ENCODE data around the gene CCDC73. TPM values are rescaled to one million over a fixed set of nuclear protein-coding genes. Genes with fewer than 3 reads are reported as not detected.
"Not testable (repeated sequence)": the region's sequence is repeated elsewhere in the genome, so short reads cannot be mapped to it uniquely, and the experiment has no call there.

CCDC73 gene
- total and polyA plus RNA-seq, 4 donors, result not detected

DNA sequence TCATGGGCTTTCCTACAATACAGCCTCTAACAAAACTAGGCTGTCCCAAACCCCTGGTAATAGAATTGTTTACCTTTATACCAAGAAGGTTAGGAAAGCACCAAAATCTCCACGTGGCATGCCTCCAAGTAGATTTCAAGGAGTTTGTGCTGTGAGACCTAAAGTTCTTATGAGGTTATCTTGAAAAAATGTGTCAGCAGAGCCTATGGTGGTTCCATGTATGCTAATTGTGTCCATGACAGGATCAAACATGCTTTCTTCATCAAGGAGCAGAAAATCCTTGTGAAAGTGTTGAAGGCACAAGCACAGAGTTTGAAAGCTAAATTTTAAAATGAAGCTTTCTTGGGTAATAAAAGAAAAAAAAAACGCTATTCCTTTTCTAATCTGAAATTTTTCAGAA lies 36.2 kb downstream of the CCDC73 start:
- no peak for DNase-seq
- intact Hi-C loops (cut with DNase I), result no loop called here
- 52 to 57% methylated on average over 2 of the region's 2 CpGs for WGBS, 2 donors
- Histone ChIP-seq H3K27me3 (ENCODE audit: control insufficient read depth in 1 of 2, insufficient read depth in 2 of 2, low read length in 1 of 2) (no peaks in the 10 kb centered on the region), H3K4me1 (ENCODE audit: control insufficient read depth in 1 of 2, insufficient read depth in 2 of 2, low read length in 2 of 2) (no peaks in the 10 kb centered on the region), H3K27ac (ENCODE audit: low read depth in 1 of 2, low read length in 2 of 2) (no peak overlapping the region), H3K4me3 (ENCODE audit: low read length in 2 of 2) (no peak overlapping the region), H3K36me3 (ENCODE audit: control insufficient read depth in 1 of 2, insufficient read depth in 2 of 2, low read length in 1 of 2) (no peaks in the 10 kb centered on the region), H3K9me3 (ENCODE audit: control insufficient read depth, low read length) (peaks cover 3% of the 10 kb centered on the region)
- ATAC-seq (ENCODE audit: low FRiP score), result no peak

DNA sequence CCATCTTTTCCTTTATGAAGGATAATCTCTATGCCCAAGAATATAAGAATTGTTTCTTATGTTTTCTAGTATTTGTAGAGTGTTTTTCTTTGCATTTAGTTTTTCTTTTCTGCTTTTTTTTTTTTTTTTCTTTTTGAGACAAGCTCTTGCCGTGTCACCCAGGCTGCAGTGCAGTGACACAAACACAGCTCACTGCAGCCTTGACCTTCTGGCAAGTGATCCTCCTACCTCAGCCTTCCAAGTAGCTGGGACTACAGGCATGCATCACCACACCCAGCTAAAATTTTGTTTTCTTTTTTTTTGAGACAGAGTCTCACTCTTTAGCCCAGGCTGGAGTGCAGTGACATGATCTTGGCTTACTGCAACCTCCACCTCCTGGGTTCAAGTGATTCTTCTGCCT lies 41.3 kb downstream of the CCDC73 start:
- intact Hi-C loops (cut with DNase I); H3K4me3 ChIP-seq (ENCODE audit: low read length in 2 of 2); H3K4me1 ChIP-seq (ENCODE audit: control insufficient read depth in 1 of 2, insufficient read depth in 2 of 2, low read length in 2 of 2); H3K27ac ChIP-seq (ENCODE audit: low read depth in 1 of 2, low read length in 2 of 2); H3K36me3 ChIP-seq (ENCODE audit: control insufficient read depth in 1 of 2, insufficient read depth in 2 of 2, low read length in 1 of 2); ATAC-seq (ENCODE audit: low FRiP score); DNase-seq; H3K27me3 ChIP-seq (ENCODE audit: control insufficient read depth in 1 of 2, insufficient read depth in 2 of 2, low read length in 1 of 2); H3K9me3 ChIP-seq (ENCODE audit: control insufficient read depth, low read length): not testable (repeated sequence)
- 53 to 78% methylated on average over 1 of the region's 1 CpG for WGBS, 2 donors

DNA sequence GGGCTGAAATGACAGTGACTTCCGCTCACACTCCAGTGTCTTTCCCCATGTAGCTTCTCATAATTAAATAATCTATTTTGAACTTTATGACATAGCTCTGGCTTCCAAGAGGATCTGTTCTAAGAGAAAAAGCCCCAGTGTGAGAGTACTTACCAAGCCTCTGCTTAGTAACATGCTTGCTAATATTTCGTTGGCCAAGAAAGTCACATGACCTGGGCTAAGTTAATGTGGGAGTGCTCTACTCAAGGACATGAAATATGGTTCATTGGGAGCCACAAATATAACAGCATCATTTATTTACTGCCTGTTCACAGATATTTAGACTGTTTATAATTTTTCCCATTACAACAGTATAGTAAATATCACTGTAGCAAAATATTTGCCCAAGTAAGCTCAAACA lies 42.5 kb downstream of the CCDC73 start:
- Histone ChIP-seq H3K27me3 (ENCODE audit: control insufficient read depth in 1 of 2, insufficient read depth in 2 of 2, low read length in 1 of 2) (no peaks in the 10 kb centered on the region), H3K9me3 (ENCODE audit: control insufficient read depth, low read length) (peaks cover 12% of the 10 kb centered on the region), H3K4me1 (ENCODE audit: control insufficient read depth in 1 of 2, insufficient read depth in 2 of 2, low read length in 2 of 2) (no peaks in the 10 kb centered on the region), H3K27ac (ENCODE audit: low read depth in 1 of 2, low read length in 2 of 2) (no peak overlapping the region), H3K4me3 (ENCODE audit: low read length in 2 of 2) (no peak overlapping the region), H3K36me3 (ENCODE audit: control insufficient read depth in 1 of 2, insufficient read depth in 2 of 2, low read length in 1 of 2) (no peaks in the 10 kb centered on the region)
- 90 to 91% methylated on average over 2 of the region's 2 CpGs for WGBS, 2 donors
- intact Hi-C loops (cut with DNase I), result no loop called here
- ATAC-seq (ENCODE audit: low FRiP score), result no peak
- DNase-seq, result no peak

DNA sequence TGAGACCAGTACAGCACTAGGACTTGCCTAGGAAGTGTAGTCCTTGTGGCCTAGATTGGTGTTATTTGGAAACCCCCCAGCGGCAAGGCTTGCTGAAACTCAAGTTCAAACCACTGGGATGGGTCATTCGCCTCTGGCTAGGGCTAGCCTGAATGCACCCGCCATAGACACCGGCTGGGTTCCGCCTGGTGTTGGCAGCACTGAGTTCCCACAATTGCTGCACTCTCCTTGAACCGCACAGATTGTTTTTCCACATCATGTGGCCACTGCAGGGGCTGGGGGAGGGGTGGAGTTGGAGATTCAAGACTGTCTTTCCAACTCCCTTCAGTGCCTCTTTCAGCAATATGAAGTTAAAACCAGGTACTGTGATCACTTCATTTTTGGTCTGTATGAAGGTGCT lies 43.1 kb downstream of the CCDC73 start:
- ATAC-seq (ENCODE audit: low FRiP score), result no peak
- WGBS, 2 donors, result 79% methylated on average over 6 of the region's 6 CpGs
- intact Hi-C loops (cut with DNase I), result no loop called here
- Histone ChIP-seq H3K9me3 (ENCODE audit: control insufficient read depth, low read length) (peaks cover 12% of the 10 kb centered on the region), H3K27ac (ENCODE audit: low read depth in 1 of 2, low read length in 2 of 2) (no peak overlapping the region), H3K27me3 (ENCODE audit: control insufficient read depth in 1 of 2, insufficient read depth in 2 of 2, low read length in 1 of 2) (no peaks in the 10 kb centered on the region), H3K4me1 (ENCODE audit: control insufficient read depth in 1 of 2, insufficient read depth in 2 of 2, low read length in 2 of 2) (no peaks in the 10 kb centered on the region), H3K4me3 (ENCODE audit: low read length in 2 of 2) (no peak overlapping the region), H3K36me3 (ENCODE audit: control insufficient read depth in 1 of 2, insufficient read depth in 2 of 2, low read length in 1 of 2) (no peaks in the 10 kb centered on the region)
- DNase-seq, result no peak

DNA sequence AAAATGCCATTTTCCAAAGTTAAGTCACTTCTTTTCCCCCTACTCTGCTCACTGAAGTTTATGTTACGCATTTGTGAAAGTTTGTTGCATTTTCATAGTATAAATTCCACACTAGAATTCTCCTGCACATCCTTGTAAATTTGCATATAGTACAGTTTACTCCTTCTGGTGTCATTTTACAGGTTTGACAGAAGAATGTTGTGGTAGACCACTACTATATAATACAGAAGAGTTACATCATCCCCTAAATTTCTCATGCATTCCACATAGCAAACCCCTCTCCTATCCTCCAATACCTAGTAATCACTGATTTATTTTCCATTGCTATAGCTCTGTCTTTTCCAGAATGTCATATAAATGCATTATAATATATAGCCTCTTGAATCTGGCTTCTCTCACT lies 64.5 kb downstream of the CCDC73 start:
- Histone ChIP-seq H3K9me3 (ENCODE audit: control insufficient read depth, low read length) (peaks cover 3% of the 10 kb centered on the region), H3K4me3 (ENCODE audit: low read length in 2 of 2) (no peak overlapping the region), H3K27ac (ENCODE audit: low read depth in 1 of 2, low read length in 2 of 2) (no peak overlapping the region), H3K4me1 (ENCODE audit: control insufficient read depth in 1 of 2, insufficient read depth in 2 of 2, low read length in 2 of 2) (no peaks in the 10 kb centered on the region), H3K36me3 (ENCODE audit: control insufficient read depth in 1 of 2, insufficient read depth in 2 of 2, low read length in 1 of 2) (no peaks in the 10 kb centered on the region), H3K27me3 (ENCODE audit: control insufficient read depth in 1 of 2, insufficient read depth in 2 of 2, low read length in 1 of 2) (no peaks in the 10 kb centered on the region)
- intact Hi-C loops (cut with DNase I), result no loop called here
- WGBS, 2 donors, result 78 to 94% methylated on average over 1 of the region's 1 CpG
- no peak for DNase-seq
- no peak for ATAC-seq (ENCODE audit: low FRiP score)

DNA sequence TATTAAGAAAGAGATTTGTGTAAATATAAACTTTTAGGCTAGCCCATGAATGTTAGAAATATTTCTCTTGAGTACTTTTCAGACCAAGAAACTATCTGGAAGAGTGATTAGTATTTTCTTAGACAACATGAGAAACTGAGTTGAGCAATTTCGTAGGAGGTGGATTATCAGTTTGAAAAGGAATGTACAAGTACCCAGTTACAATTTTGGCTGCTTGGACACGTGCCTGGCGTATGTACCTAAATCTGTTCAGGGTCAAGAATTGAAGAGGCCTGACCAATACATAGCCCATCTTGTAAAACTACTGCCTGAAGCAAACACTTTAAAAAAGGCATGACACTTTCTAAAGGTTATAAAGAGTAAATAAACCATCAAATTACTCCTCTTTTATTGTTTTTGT lies 71.1 kb downstream of the CCDC73 start:
- no peak overlapping the region for H3K4me3 ChIP-seq (ENCODE audit: low read length in 2 of 2)
- DNase-seq (no peak), ATAC-seq (ENCODE audit: low FRiP score) (no peak)
- H3K27me3 ChIP-seq (ENCODE audit: control insufficient read depth in 1 of 2, insufficient read depth in 2 of 2, low read length in 1 of 2), result no peaks in the 10 kb centered on the region
- no peak overlapping the region for H3K27ac ChIP-seq (ENCODE audit: low read depth in 1 of 2, low read length in 2 of 2)
- no peaks in the 10 kb centered on the region for H3K9me3 ChIP-seq (ENCODE audit: control insufficient read depth, low read length)
- WGBS, 2 donors, result 10 to 11% methylated on average over 3 of the region's 3 CpGs
- H3K4me1 ChIP-seq (ENCODE audit: control insufficient read depth in 1 of 2, insufficient read depth in 2 of 2, low read length in 2 of 2), result no peaks in the 10 kb centered on the region
- H3K36me3 ChIP-seq (ENCODE audit: control insufficient read depth in 1 of 2, insufficient read depth in 2 of 2, low read length in 1 of 2), result no peaks in the 10 kb centered on the region
- intact Hi-C loops (cut with DNase I), result no loop called here

DNA sequence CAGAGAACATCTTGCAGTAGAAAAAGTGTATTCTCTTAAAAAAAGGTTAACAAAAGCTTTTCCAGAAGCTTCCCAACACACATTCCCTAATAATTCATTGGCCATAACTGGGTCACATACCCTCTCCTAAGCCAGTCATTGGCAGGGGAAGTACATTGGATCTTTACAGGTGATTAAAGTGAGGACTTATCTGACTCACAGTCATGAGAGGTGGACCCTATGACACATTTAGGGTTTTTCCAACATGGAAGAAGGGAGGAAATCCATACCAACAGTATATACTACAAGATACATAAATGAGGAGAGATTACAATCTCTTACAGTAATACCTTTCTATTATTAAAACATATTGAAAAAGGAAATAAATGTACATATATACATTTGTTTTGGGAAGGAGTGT lies 72.2 kb downstream of the CCDC73 start:
- intact Hi-C loops (cut with DNase I), result no loop called here
- no peaks in the 10 kb centered on the region for H3K9me3 ChIP-seq (ENCODE audit: control insufficient read depth, low read length)
- H3K4me1 ChIP-seq (ENCODE audit: control insufficient read depth in 1 of 2, insufficient read depth in 2 of 2, low read length in 2 of 2), result no peaks in the 10 kb centered on the region
- no peak overlapping the region for H3K27ac ChIP-seq (ENCODE audit: low read depth in 1 of 2, low read length in 2 of 2)
- no peaks in the 10 kb centered on the region for H3K27me3 ChIP-seq (ENCODE audit: control insufficient read depth in 1 of 2, insufficient read depth in 2 of 2, low read length in 1 of 2)
- no peaks in the 10 kb centered on the region for H3K36me3 ChIP-seq (ENCODE audit: control insufficient read depth in 1 of 2, insufficient read depth in 2 of 2, low read length in 1 of 2)
- ATAC-seq (ENCODE audit: low FRiP score) (no peak), DNase-seq (no peak)
- H3K4me3 ChIP-seq (ENCODE audit: low read length in 2 of 2), result no peak overlapping the region

DNA sequence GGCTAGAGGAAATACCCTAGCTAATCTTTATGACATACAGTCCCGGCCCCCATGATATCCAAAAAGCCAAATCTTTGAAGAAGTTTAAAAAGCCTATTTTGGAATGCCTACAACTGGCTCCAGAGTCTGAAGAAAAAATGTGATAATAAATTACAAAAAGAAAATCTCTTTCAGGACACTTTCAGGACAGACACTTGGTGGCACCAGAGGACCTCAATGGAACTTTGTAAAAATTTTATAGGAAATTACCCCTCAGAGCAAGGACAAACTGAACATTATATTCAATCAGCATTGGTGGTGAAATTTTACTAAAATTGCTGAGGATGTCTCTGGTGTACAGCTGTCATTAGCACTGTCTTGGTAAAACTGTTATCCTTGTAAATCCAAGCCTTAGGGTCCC lies 81.0 kb downstream of the CCDC73 start:
- H3K36me3 ChIP-seq (ENCODE audit: control insufficient read depth in 1 of 2, insufficient read depth in 2 of 2, low read length in 1 of 2), result no peaks in the 10 kb centered on the region
- no peak overlapping the region for H3K4me3 ChIP-seq (ENCODE audit: low read length in 2 of 2)
- H3K9me3 ChIP-seq (ENCODE audit: control insufficient read depth, low read length), result no peaks in the 10 kb centered on the region
- intact Hi-C loops (cut with DNase I), result no loop called here
- ATAC-seq (ENCODE audit: low FRiP score) (no peak), DNase-seq (no peak)
- no peaks in the 10 kb centered on the region for H3K4me1 ChIP-seq (ENCODE audit: control insufficient read depth in 1 of 2, insufficient read depth in 2 of 2, low read length in 2 of 2)
- H3K27ac ChIP-seq (ENCODE audit: low read depth in 1 of 2, low read length in 2 of 2), result no peak overlapping the region
- no peaks in the 10 kb centered on the region for H3K27me3 ChIP-seq (ENCODE audit: control insufficient read depth in 1 of 2, insufficient read depth in 2 of 2, low read length in 1 of 2)
- 0 to 9% methylated on average over 1 of the region's 1 CpG for WGBS, 2 donors

DNA sequence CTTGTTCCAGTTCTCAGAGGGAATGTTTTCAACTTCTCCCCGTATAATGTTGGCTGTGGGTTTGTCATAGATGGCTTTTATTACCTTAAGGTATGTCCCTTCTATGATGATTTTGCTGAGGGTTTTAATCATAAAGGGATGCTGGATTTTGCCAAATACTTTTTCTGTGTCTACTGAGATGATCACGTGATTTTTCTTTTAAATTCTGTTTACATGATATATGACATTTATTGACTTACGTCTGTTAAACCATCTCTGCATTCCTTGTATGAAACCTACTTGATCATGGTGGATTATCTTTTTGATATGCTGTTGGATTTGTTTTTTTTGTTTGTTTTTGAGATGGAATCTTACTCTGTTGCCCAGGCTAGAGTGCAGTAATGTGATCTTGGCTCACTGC lies 85.5 kb downstream of the CCDC73 start:
- ATAC-seq (ENCODE audit: low FRiP score); H3K36me3 ChIP-seq (ENCODE audit: control insufficient read depth in 1 of 2, insufficient read depth in 2 of 2, low read length in 1 of 2); H3K27ac ChIP-seq (ENCODE audit: low read depth in 1 of 2, low read length in 2 of 2); H3K4me1 ChIP-seq (ENCODE audit: control insufficient read depth in 1 of 2, insufficient read depth in 2 of 2, low read length in 2 of 2); H3K4me3 ChIP-seq (ENCODE audit: low read length in 2 of 2); H3K9me3 ChIP-seq (ENCODE audit: control insufficient read depth, low read length); intact Hi-C loops (cut with DNase I); DNase-seq; H3K27me3 ChIP-seq (ENCODE audit: control insufficient read depth in 1 of 2, insufficient read depth in 2 of 2, low read length in 1 of 2): not testable (repeated sequence)
- WGBS, 2 donors, result 79 to 81% methylated on average over 3 of the region's 3 CpGs
